Body of pancreas (tissue), 4 donors: ENCODE results near the gene LCLAT1. TPM values are rescaled to one million over a fixed set of nuclear protein-coding genes. Genes with fewer than 3 reads are reported as not detected.

ENCODE experiments used
- ATAC-seq: fragments of 150-250 bp; one replicate; pipeline ENCODE4 v1.9.1; 2016
- DNase-seq, 4 donors: peaks; one replicate each; pipeline ENCODE4 v3.0.0-alpha.2; 2019
- H3K27ac ChIP-seq, 4 donors: fragments of 200-600 bp; sonication (generic); 1 replicate in 3 of 4; 2 replicates in 1 of 4; pipeline versions ENCODE4 v1.5.1 to v1.6.1; 2016 to 2019; ENCODE audit warnings: mild to moderate bottlenecking in 1 of 4, mixed read lengths in 1 of 4, moderate library complexity in 1 of 4
- H3K27me3 ChIP-seq, 2 donors: fragments of 200-600 bp; sonication (generic); one replicate each; pipeline ENCODE4 v1.6.0; 2016; ENCODE audit warnings: mild to moderate bottlenecking in 1 of 2
- H3K36me3 ChIP-seq, 2 donors: fragments of 200-600 bp; sonication (generic); replicated peaks in 1 of 2; 2 replicates each; pipeline ENCODE4 v1.5.1; 2016; ENCODE audit warnings: low read depth in 2 of 2; ENCODE audit not compliant: insufficient read depth in 1 of 2
- H3K4me1 ChIP-seq: fragments of 200-600 bp; sonication (generic); one replicate; pipeline ENCODE4 v1.6.0; 2016
- H3K4me3 ChIP-seq, 2 donors: fragments of 200-600 bp; sonication (generic); 1 replicate in 1 of 2; 2 replicates in 1 of 2; pipeline ENCODE4 v1.5.1; 2016 to 2019
- H3K9me3 ChIP-seq, 3 donors: fragments of 200-600 bp; sonication (generic); 1 replicate in 2 of 3; 2 replicates in 1 of 3; pipeline ENCODE4 v1.5.1; 2016
- CTCF ChIP-seq, 7 experiments: fragments of 450-650 bp in 4 of 7; fragments of 200-600 bp in 3 of 7; sonication (generic) in 3 of 7; IDR thresholded peaks; one replicate each; pipeline ENCODE4 v1.5.1; 2016 to 2019; ENCODE audit warnings: antibody characterized with exemption in 7 of 7
- POLR2A ChIP-seq, 3 donors: fragments of 450-650 bp; IDR thresholded peaks; one replicate each; pipeline ENCODE4 v1.6.1; 2016; ENCODE audit warnings: antibody characterized with exemption in 3 of 3, mild to moderate bottlenecking in 2 of 3
- WGBS, 2 donors: methylation state at CpG; one replicate each; pipeline ENCODE4 v1.1.5; 2017; 5-methylcytosine and 5-hydroxymethylcytosine counted together
- intact Hi-C: fragments of 100-400 bp; cut with DNase I; formaldehyde crosslinking; loops from one replicate; pipeline ENCODE4 v1.15.1; 2023
- total RNA-seq, 2 donors: library from RNA; depleted of rRNA; stranded (reverse); fragments of >200 nt; gene quantifications; one replicate each; pipeline ENCODE4 v1.1.0, GENCODE V29; 2016

Gene LCLAT1
- total RNA-seq, 2 donors from 2014 or later = 13.7 to 19.4 TPM

DNA sequence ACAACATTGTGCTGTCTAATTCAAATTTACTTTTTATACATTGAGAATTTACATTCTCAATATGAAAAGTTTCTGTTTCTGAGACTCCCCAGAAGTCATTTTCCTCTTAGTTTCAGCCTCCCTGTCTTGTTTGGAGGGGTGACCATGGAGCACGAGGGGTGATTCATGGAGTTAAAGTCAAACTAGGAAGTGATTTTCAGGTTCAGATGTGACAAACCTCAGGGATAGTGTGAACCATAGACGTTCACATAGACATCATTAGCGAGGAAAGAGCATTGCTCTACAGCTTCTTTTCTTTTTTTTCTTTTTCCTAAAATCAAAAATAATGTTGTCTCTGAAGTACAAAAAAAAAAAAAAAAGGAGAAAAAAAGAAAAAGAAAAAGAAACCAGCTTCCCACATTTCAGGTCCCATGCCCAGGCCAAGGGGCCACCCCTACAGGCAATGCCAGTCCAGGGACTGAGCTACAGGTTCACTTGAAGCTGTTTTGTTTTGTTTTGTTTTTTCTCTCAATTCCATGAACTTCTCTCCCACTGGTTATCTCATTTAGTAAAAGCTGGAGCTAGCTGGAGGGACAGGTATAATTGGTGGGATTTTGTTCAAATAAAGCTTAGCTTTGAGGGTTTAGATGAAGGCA is 18.1 kb upstream of the LCLAT1 start:
- TF ChIP-seq POLR2A (IDR thresholded peaks at IDR 0.05) = no peak
- no peak for TF ChIP-seq CTCF (IDR thresholded peaks at IDR 0.05)
- Histone ChIP-seq H3K4me3 (no peak overlapping the region), H3K27me3 (no peaks in the 10 kb centered on the region), H3K4me1 (peaks cover 4% of the 10 kb centered on the region), H3K9me3 (no peaks in the 10 kb centered on the region), H3K27ac (no peak overlapping the region), H3K36me3 (no peaks in the 10 kb centered on the region)
- intact Hi-C loops = no loop called here
- 72% methylated on average over 3 of the region's 3 CpGs for WGBS, 2 donors
- DNase-seq = no peak
- ATAC-seq = no peak

DNA sequence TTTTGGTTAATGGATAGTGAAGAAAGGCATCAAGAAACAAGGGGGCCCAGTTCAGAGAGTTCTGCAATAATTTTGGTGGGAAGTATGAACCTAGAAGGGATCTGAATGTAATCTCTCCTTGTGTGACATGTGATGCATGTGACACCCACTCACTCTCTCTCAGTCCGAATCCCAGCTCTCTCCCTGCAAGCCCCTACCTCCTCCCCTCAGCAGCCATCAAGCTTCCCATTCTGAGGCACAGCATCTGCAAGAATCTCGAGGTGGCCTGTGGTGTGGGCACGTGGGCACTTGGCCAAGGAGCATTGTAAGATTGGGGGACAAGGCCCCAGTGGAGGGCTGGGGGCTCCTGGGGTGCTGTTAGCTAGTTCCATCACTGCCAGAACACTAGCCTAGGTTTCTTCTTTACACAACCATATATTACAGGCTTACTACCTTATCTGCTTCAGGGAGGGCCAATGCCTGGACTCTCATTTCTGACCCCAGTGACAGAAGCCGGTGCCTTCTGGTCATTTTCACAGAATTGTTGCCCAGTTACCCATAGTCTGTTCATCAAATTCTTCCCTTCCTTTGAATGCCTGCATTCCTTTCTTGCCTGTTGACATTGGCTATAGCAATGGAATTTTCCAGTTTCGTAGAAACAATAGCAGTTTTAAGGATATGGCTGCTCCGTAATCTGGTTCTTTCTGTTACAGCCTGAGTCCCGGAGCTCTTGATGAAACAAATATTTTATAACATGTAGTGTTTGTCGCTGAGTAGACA is 13.3 kb upstream of the LCLAT1 start:
- H3K36me3 ChIP-seq = no peaks in the 10 kb centered on the region
- DNase-seq (no peak), ATAC-seq (no peak)
- TF ChIP-seq POLR2A (IDR thresholded peaks at IDR 0.05) (no peak), CTCF (IDR thresholded peaks at IDR 0.05) (no peak)
- intact Hi-C loops = no loop called here
- no peak overlapping the region for H3K4me3 ChIP-seq
- H3K27ac ChIP-seq = no peak overlapping the region
- H3K27me3 ChIP-seq = no peaks in the 10 kb centered on the region
- H3K4me1 ChIP-seq = peaks cover 4% of the 10 kb centered on the region
- 43 to 58% methylated on average over 8 of the region's 8 CpGs for WGBS, 2 donors
- no peaks in the 10 kb centered on the region for H3K9me3 ChIP-seq

GRCh38 chr2:30434708-30435107 is 12.3 kb upstream of the LCLAT1 start:
- peaks cover 4% of the 10 kb centered on the region for H3K4me1 ChIP-seq
- TF ChIP-seq POLR2A (IDR thresholded peaks at IDR 0.05) = no peak
- TF ChIP-seq CTCF (IDR thresholded peaks at IDR 0.05) = no peak
- no peaks in the 10 kb centered on the region for H3K36me3 ChIP-seq
- ATAC-seq (no peak), DNase-seq (no peak)
- no peak overlapping the region for H3K4me3 ChIP-seq
- H3K27ac ChIP-seq = no peak overlapping the region
- H3K9me3 ChIP-seq = no peaks in the 10 kb centered on the region
- intact Hi-C loops = no loop called here
- WGBS, 2 donors = 88 to 92% methylated on average over 4 of the region's 4 CpGs
- H3K27me3 ChIP-seq = no peaks in the 10 kb centered on the region

GRCh38 chr2:30436859-30437435 is 10.1 kb upstream of the LCLAT1 start:
- Histone ChIP-seq H3K36me3 (no peaks in the 10 kb centered on the region), H3K4me1 (peaks cover 4% of the 10 kb centered on the region), H3K27me3 (no peaks in the 10 kb centered on the region), H3K27ac (no peak overlapping the region), H3K4me3 (no peak overlapping the region), H3K9me3 (no peaks in the 10 kb centered on the region)
- no peak for DNase-seq
- no peak for ATAC-seq
- intact Hi-C loops = no loop called here
- TF ChIP-seq CTCF (IDR thresholded peaks at IDR 0.05) = no peak
- no peak for TF ChIP-seq POLR2A (IDR thresholded peaks at IDR 0.05)
- 79 to 87% methylated on average over 1 of the region's 1 CpG for WGBS, 2 donors
